ENCODE measurements around the gene AFMID. TPM values are rescaled to one million over a fixed set of nuclear protein-coding genes. Genes with fewer than 3 reads are reported as not detected.
A peak's percentile ranks its signal among the peaks of the same experiment; 100 is the strongest.

Gene AFMID
- total and polyA plus RNA-seq, 2 of the 13 experiments (the other 11 are each of a cell fraction or from before 2014, with no cell fraction given): 249 to 270 TPM

DNA sequence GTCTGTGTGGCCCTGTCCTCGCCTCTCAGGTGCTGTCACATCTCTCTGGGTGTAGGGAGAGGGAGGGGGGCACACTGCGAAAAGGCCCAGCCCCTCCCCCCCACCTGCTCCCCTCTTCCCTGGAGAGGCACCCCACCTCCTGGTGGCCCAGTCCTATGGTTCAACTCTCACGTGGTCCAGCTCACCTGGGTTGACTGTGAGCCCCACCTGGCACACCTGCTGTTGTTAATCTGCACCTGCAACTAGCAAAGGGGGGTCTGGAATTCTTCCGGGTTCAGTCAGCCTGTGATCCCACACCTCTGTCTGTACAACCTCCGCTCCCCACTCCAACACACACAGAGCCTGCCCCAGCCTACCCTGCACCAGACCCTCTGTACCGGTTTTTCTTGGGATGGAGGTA is 20.7 kb upstream of the AFMID start:
- WGBS (ENCODE audit: low lambda C conversion rate): 28% methylated on average over 5 of the region's 6 CpGs
- H3K4me3 ChIP-seq (replicated peaks in 1 of 3; ENCODE audit: insufficient read depth in 1 of 3, low read depth in 2 of 3, low read length in 3 of 3): peak overlapping the region in 1 of 3 experiments; percentile 5; a peak in 1 of 6 replicates
- in situ Hi-C loops (cut with HindIII; ENCODE audit: extremely low pct_ligation_motif_present, low pct_unique_long_range_greater_than_20kb): no loop called here
- DNase-seq (ENCODE audit: low spot score) (no peak), FAIRE-seq (no peak), ATAC-seq (no peak)
- CTCF ChIA-PET (ENCODE audit: low intra/inter-chr PET ratio, low total read pairs): no interaction called here
- H3K27ac ChIP-seq (ENCODE audit: extremely low read length, insufficient read depth, low read length): no peak overlapping the region
- intact Hi-C loops (cut with micrococcal nuclease; ENCODE audit: unreplicated experiment): loop anchor here (5.0 kb wide), 1 partner anchor 39 kb away; the partner anchor contains the start of gene TMC6
- no TSS peak for BruUV-seq (replicated peaks)
- peak overlapping the region; percentile 87 for H3K4me2 ChIP-seq (ENCODE audit: low read depth, low read length)
- peaks cover 1 to 5% of the 10 kb centered on the region in 2 experiments; a peak in 3 of 5 replicates for H3K36me3 ChIP-seq (replicated peaks in 1 of 2; ENCODE audit: control insufficient read depth in 1 of 2, insufficient read depth in 2 of 2, low read length in 2 of 2)
- no peak overlapping the region for H3K9ac ChIP-seq (ENCODE audit: insufficient read depth, low read depth, low read length)
- H3K9me3 ChIP-seq (ENCODE audit: low read length): no peaks in the 10 kb centered on the region
- peaks cover 0 to 2% of the 10 kb centered on the region in 2 experiments; a peak in 1 of 5 replicates for H3K27me3 ChIP-seq (ENCODE audit: control insufficient read depth in 1 of 2, insufficient read depth in 2 of 2, low read length in 2 of 2)
- peaks cover 65% of the 10 kb centered on the region for H3K4me1 ChIP-seq (ENCODE audit: insufficient read depth, low read length)
- POLR2A ChIA-PET: interaction anchor here (1.1 to 1.4 kb wide), 2 partner anchors 15 to 32 kb away, joined by 3 to 4 read pairs; no protein-coding TSS in a partner anchor
- H3K79me2 ChIP-seq (ENCODE audit: insufficient read depth, low read length): peaks cover 8% of the 10 kb centered on the region
- H4K20me1 ChIP-seq (ENCODE audit: insufficient read depth, low read length): peaks cover 5% of the 10 kb centered on the region; the same call in 1 of the 2 replicates
- TF ChIP-seq, protein P1, sequence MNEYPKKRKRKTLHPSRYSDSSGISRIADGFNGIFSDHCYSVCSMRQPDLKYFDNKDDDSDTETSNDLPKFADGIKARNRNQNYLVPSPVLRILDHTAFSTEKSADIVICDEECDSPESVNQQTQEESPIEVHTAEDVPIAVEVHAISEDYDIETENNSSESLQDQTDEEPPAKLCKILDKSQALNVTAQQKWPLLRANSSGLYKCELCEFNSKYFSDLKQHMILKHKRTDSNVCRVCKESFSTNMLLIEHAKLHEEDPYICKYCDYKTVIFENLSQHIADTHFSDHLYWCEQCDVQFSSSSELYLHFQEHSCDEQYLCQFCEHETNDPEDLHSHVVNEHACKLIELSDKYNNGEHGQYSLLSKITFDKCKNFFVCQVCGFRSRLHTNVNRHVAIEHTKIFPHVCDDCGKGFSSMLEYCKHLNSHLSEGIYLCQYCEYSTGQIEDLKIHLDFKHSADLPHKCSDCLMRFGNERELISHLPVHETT (CRISPR knock-in tag; conservative IDR thresholded peaks at IDR 0.05): no peak
- TF ChIP-seq ZNF790 (CRISPR knock-in tag; IDR thresholded peaks at IDR 0.05; ENCODE audit: borderline replicate concordance): no peak
- TF ChIP-seq, protein P2, sequence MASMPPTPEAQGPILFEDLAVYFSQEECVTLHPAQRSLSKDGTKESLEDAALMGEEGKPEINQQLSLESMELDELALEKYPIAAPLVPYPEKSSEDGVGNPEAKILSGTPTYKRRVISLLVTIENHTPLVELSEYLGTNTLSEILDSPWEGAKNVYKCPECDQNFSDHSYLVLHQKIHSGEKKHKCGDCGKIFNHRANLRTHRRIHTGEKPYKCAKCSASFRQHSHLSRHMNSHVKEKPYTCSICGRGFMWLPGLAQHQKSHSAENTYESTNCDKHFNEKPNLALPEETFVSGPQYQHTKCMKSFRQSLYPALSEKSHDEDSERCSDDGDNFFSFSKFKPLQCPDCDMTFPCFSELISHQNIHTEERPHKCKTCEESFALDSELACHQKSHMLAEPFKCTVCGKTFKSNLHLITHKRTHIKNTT (CRISPR knock-in tag; IDR thresholded peaks at IDR 0.05): no peak
- 0 out of 2 replicates have a peak, but pooled peaks have one; percentile 36 for TF ChIP-seq ZNF672 (CRISPR knock-in tag; IDR thresholded peaks at IDR 0.05)
- TF ChIP-seq NFE2 (CRISPR knock-in tag; IDR thresholded peaks at IDR 0.05): no peak
- no peak for TF ChIP-seq YEATS4 (CRISPR knock-in tag; IDR thresholded peaks at IDR 0.05; ENCODE audit: borderline replicate concordance)
- peak; percentile 76 for TF ChIP-seq ZEB1 (IDR thresholded peaks at IDR 0.05; ENCODE audit: insufficient replicate concordance, low read depth)
- no peak overlapping the region for H2AFZ ChIP-seq (ENCODE audit: low read length)

Measured in HepG2 (cell line).